HFFc6 (cell line): ENCODE measurements around the gene EYA4. TPM values are rescaled to one million over a fixed set of nuclear protein-coding genes. Genes with fewer than 3 reads are reported as not detected.
"Not testable (repeated sequence)": the region's sequence is repeated elsewhere in the genome, so short reads cannot be mapped to it uniquely, and the experiment has no call there.

ENCODE experiments used
- DNase-seq: peaks from one replicate; pipeline ENCODE4 v3.0.0-alpha.2; 2018
- H3K27ac Mint-ChIP-seq: 2 replicates; pipeline ENCODE4 v1.8.0; 2020; ENCODE audit warnings: mild to moderate bottlenecking, mixed read lengths
- H3K27me3 Mint-ChIP-seq: 2 replicates; pipeline ENCODE4 v1.8.0; 2021; ENCODE audit warnings: mild to moderate bottlenecking, moderate library complexity, mixed read lengths; ENCODE audit not compliant: insufficient read depth
- H3K36me3 Mint-ChIP-seq: 2 replicates; pipeline ENCODE4 v1.8.0; 2021; ENCODE audit warnings: low read depth, mixed read lengths
- H3K4me1 Mint-ChIP-seq: 2 replicates; pipeline ENCODE4 v1.8.0; 2020; ENCODE audit warnings: low read depth, mixed read lengths
- H3K4me3 Mint-ChIP-seq: 2 replicates; pipeline ENCODE4 v1.8.0; 2020; ENCODE audit warnings: mild to moderate bottlenecking, moderate library complexity, mixed read lengths
- H3K9me3 Mint-ChIP-seq: 2 replicates; pipeline ENCODE4 v1.8.0; 2020; ENCODE audit warnings: mild to moderate bottlenecking, mixed read lengths
- total RNA-seq, 6 experiments: library from RNA; stranded (reverse); fragmentation: NEBNext Ultra II Directional; extraction: Animal tissue kit (Norgen Biotek cat#: 25700); gene quantifications; 2 replicates in 1 of 6; 3 replicates in 5 of 6; pipeline ENCODE4 v1.2.3, GENCODE V29; 2021
- TF ChIP-seq, protein P1 (sequence below): fragments of 200-600 bp; sonication (generic); IDR thresholded peaks from 2 replicates; pipeline ENCODE4 v1.5.0; 2021; ENCODE audit warnings: antibody characterized with exemption, mild to moderate bottlenecking

Gene EYA4
- total RNA-seq, 6 experiments from 2014 or later: not detected

- peaks cover 36% of the 10 kb centered on the region for H3K4me1 Mint-ChIP-seq
These were observed 310.7 kb downstream of the EYA4 start for GRCh38 chr6:133551847-133552341.

GRCh38 chr6:133553652-133554051, 312.5 kb downstream of the EYA4 start:
- Mint-ChIP-seq H3K4me3 (no peak overlapping the region), H3K27ac (no peak overlapping the region), H3K4me1 (peaks cover 27% of the 10 kb centered on the region), H3K36me3 (no peaks in the 10 kb centered on the region), H3K27me3 (peaks cover 7% of the 10 kb centered on the region), H3K9me3 (peaks cover 7% of the 10 kb centered on the region)
- TF ChIP-seq, protein P1, sequence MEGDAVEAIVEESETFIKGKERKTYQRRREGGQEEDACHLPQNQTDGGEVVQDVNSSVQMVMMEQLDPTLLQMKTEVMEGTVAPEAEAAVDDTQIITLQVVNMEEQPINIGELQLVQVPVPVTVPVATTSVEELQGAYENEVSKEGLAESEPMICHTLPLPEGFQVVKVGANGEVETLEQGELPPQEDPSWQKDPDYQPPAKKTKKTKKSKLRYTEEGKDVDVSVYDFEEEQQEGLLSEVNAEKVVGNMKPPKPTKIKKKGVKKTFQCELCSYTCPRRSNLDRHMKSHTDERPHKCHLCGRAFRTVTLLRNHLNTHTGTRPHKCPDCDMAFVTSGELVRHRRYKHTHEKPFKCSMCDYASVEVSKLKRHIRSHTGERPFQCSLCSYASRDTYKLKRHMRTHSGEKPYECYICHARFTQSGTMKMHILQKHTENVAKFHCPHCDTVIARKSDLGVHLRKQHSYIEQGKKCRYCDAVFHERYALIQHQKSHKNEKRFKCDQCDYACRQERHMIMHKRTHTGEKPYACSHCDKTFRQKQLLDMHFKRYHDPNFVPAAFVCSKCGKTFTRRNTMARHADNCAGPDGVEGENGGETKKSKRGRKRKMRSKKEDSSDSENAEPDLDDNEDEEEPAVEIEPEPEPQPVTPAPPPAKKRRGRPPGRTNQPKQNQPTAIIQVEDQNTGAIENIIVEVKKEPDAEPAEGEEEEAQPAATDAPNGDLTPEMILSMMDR: peak; percentile 85
- DNase-seq: peak; percentile 40

More at GRCh38 chr6:133551847-133552341, 310.7 kb downstream of the EYA4 start:
- Mint-ChIP-seq H3K4me3 (peak overlapping the region; percentile 43), H3K27me3 (peaks cover 8% of the 10 kb centered on the region), H3K36me3 (no peaks in the 10 kb centered on the region), H3K27ac (peak overlapping the region; percentile 67), H3K9me3 (no peaks in the 10 kb centered on the region)
- DNase-seq: peak; percentile 95
- TF ChIP-seq, protein P1: 0 out of 2 replicates have a peak, but pooled peaks have one; percentile 17

GRCh38 chr6:133554121-133554520, 313.0 kb downstream of the EYA4 start:
- H3K4me3 Mint-ChIP-seq, H3K36me3 Mint-ChIP-seq, H3K27me3 Mint-ChIP-seq, H3K27ac Mint-ChIP-seq, DNase-seq: not testable (repeated sequence)
- Mint-ChIP-seq H3K4me1 (peaks cover 23% of the 10 kb centered on the region), H3K9me3 (peaks cover 11% of the 10 kb centered on the region)

DNA sequence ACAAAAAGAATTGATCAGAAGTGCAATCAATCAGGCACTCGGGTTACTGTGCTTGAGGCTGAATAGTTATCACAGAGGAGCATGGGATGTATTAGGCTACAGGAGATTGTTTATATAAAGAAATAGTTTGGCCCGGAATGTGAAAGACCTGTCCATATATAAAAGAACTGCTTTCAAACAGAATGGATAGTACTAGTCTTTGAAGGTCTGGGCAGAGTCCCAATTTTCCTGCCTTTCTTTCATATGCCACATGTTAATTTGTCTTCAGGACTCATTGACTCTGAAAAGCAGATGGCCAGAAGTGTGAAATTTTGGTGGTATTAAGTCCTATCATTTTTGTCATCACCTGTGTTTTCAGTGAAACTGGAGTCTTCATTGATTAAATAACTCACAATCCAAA, 314.5 kb downstream of the EYA4 start:
- H3K27ac Mint-ChIP-seq: no peak overlapping the region
- H3K4me3 Mint-ChIP-seq: no peak overlapping the region
- TF ChIP-seq, protein P1: no peak
- peaks cover 3% of the 10 kb centered on the region for H3K27me3 Mint-ChIP-seq
- peaks cover 20% of the 10 kb centered on the region for H3K4me1 Mint-ChIP-seq
- DNase-seq: no peak
- no peaks in the 10 kb centered on the region for H3K36me3 Mint-ChIP-seq
- H3K9me3 Mint-ChIP-seq: peaks cover 22% of the 10 kb centered on the region

DNA sequence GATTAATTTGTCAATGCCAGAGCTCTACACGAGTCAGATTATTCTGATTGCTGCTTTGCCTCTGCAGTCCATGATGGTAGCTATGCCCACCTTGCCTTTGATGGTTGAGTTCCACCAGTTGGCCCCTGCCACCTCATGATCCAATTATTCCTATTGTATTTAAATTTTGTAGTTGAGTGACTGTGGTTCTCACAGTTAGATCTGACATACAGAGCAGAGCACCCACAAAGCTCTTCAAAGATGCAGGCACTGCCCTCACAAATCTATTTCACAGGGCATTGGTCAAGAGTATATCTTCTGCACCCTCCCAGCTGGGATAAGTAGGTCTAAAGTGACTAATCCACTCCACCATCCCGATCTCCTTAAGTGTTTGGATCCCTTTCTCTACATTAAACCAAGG, 318.8 kb downstream of the EYA4 start:
- Mint-ChIP-seq H3K9me3 (peaks cover 26% of the 10 kb centered on the region), H3K36me3 (no peaks in the 10 kb centered on the region), H3K27ac (no peak overlapping the region), H3K27me3 (no peaks in the 10 kb centered on the region; the same call in 1 of the 2 replicates), H3K4me1 (no peaks in the 10 kb centered on the region), H3K4me3 (no peak overlapping the region)
- no peak for DNase-seq
- TF ChIP-seq, protein P1: no peak

GRCh38 chr6:133567636-133568035, 326.5 kb downstream of the EYA4 start:
- peak; percentile 37 for DNase-seq

More at GRCh38 chr6:133567636-133568035, 326.5 kb downstream of the EYA4 start:
- peak overlapping the region; percentile 11 for H3K4me3 Mint-ChIP-seq
- no peaks in the 10 kb centered on the region for H3K9me3 Mint-ChIP-seq
- H3K27ac Mint-ChIP-seq: peak overlapping the region; percentile 11
- TF ChIP-seq, protein P1: no peak
- no peaks in the 10 kb centered on the region for H3K27me3 Mint-ChIP-seq
- H3K4me1 Mint-ChIP-seq: peaks cover 40% of the 10 kb centered on the region
- no peaks in the 10 kb centered on the region for H3K36me3 Mint-ChIP-seq
